Heart right ventricle (tissue), 16 donors: ENCODE results near the gene PPP1R2B. TPM values are rescaled to one million over a fixed set of nuclear protein-coding genes. Genes with fewer than 3 reads are reported as not detected.

Experiments
- ATAC-seq, 8 donors: fragments of 200-7000 bp; cut with Tn5 transposase; one replicate each; pipeline ENCODE4 v1.9.1; 2020; ENCODE audit warnings: mild to moderate bottlenecking in 8 of 8, moderate library complexity in 8 of 8, moderate number of reproducible peaks in 1 of 8
- DNase-seq, 2 donors: peaks; one replicate each; pipeline ENCODE4 v3.0.0-alpha.2; 2020
- H3K27ac ChIP-seq, 10 donors: fragments of 200-600 bp; sonication (generic) in 2 of 10; one replicate each; pipeline versions ENCODE4 v1.5.0 to v1.8.0; 2020 to 2022; ENCODE audit warnings: mild to moderate bottlenecking in 3 of 10
- H3K27me3 ChIP-seq, 7 donors: fragments of 200-600 bp; one replicate each; pipeline ENCODE4 v1.8.0; 2021 to 2022; ENCODE audit warnings: mild to moderate bottlenecking in 2 of 7
- H3K36me3 ChIP-seq, 9 donors: fragments of 200-600 bp; sonication (generic) in 1 of 9; one replicate each; pipeline versions ENCODE4 v1.5.0 to v1.8.0; 2020 to 2022; ENCODE audit warnings: mild to moderate bottlenecking in 2 of 9
- H3K4me1 ChIP-seq, 9 donors: fragments of 200-600 bp; sonication (generic) in 1 of 9; one replicate each; pipeline versions ENCODE4 v1.5.0 to v1.8.0; 2020 to 2022; ENCODE audit warnings: mild to moderate bottlenecking in 4 of 9
- H3K4me3 ChIP-seq, 10 donors: fragments of 200-600 bp; sonication (generic) in 2 of 10; one replicate each; pipeline versions ENCODE4 v1.5.0 to v1.8.0; 2020 to 2022; ENCODE audit warnings: mild to moderate bottlenecking in 7 of 10, moderate library complexity in 2 of 10
- H3K9me3 ChIP-seq, 11 donors: fragments of 200-600 bp in 10 of 11; sonication (generic) in 2 of 11; one replicate each; pipeline versions ENCODE4 v1.5.0 to v1.8.0; 2013 to 2022; ENCODE audit warnings: mild to moderate bottlenecking in 2 of 11, control low read depth in 1 of 11, moderate library complexity in 1 of 11
- WGBS, 2 donors: extraction: QIAGEN DNeasy Blood & Tissue Kit; methylation state at CpG; one replicate each; pipeline ENCODE4 v1.1.7; 2013; ENCODE audit warnings: inconsistent platforms in 1 of 2; 5-methylcytosine and 5-hydroxymethylcytosine counted together
- intact Hi-C, 10 donors: fragments of 100-400 bp; cut with DNase I; formaldehyde crosslinking; loops; one replicate each; pipeline versions ENCODE4 v1.11.1 to v1.14.2; 2022
- polyA plus RNA-seq, 2 donors: library from polyadenylated mRNA; stranded (reverse); fragments of 200-250 nt; gene quantifications; one replicate each; pipeline ENCODE4 v1.2.3, GENCODE V29; 2013
- total RNA-seq, 10 donors: library from RNA; stranded (reverse); fragmentation: NEBNext Ultra II Directional in 3 of 10; extraction: Animal tissue kit (Norgen Biotek cat#: 25700) in 3 of 10; gene quantifications; one replicate each; pipeline versions ENCODE4 v1.2.1 to v1.2.4, GENCODE V29; 2021 to 2023
- TF ChIP-seq, protein P1 (sequence below), 9 donors: fragments of 200-600 bp; sonication (generic) in 2 of 9; IDR thresholded peaks; one replicate each; pipeline versions ENCODE4 v1.5.0 to v1.8.0; 2021 to 2022; ENCODE audit warnings: antibody characterized with exemption in 9 of 9, mild to moderate bottlenecking in 5 of 9, moderate library complexity in 1 of 9
- donor health status: Arrhythmogenic right ventricular cardiomyopathy.
- donor health status: ischemic (EF 13 %, LVEDD 7.1; RV severe dilation, severe dysfunction).
- donor health status: healthy with polysubstance abuse.
- donor health status: DM: no; HTN: yes; CAD: no.
- donor health status: DM: no; HTN: no; CAD: no.
- donor health status: ischemic (EF 25% LVEDD 6.9; RV normal size, moderate dysfunction).
- donor health status: ischemic (EF 25% LVEDD 5.7; RV mildly dilated, moderate dysfunction).
- donor health status: healthy.
- donor health status: DM: yes; HTN: yes; CAD: no.
- donor health status: Ischemic cardiomyopathy.
- donor health status: ischemic (EF 35%, LVEDD 5.7; RV mildly dilated, moderate dysfunction).
- donor health status: nonischemic (EF 11% LVEDD 7.7; RV severe dilation, severe dysfunction).
- donor health status: DM: yes; HTN: yes; CAD: no.
- donor health status: PGD.
- donor health status: ischemic (EF 29% LVEDD 5.4; RV normal size, mild dysfunction).
- donor health status: nonischemic (EF 23%, LVEDD 6.1; RV moderate dilation, normal function).

PPP1R2B gene
- total and polyA plus RNA-seq, 12 donors = 0.03 to 0.16 (median 0.15) TPM; not detected in 7

DNA sequence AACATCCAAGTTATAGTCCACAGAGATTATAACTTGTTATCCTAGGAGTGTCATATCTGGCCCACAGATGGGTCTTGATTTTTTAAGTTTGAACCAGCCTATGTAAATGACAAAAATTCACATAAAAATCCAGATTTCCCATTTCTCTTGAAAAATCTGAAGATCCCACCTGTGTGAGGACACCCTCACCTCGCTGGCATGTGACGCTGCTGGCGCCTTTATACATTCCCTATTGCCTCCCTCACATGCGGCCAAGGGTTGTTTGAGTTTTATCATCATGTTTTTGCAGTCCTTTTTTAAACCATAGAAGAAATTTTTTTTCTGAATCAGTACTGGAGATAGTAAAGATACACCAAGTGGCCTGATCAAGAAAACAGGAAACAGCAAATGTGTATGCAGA, 25.9 kb upstream of the PPP1R2B start:
- DNase-seq = no peak
- H3K4me3 ChIP-seq = no peak overlapping the region
- WGBS, 2 donors = 81 to 94% methylated on average over 4 of the region's 4 CpGs
- H3K9me3 ChIP-seq = peaks cover 0 to 11% (median 0%) of the 10 kb centered on the region in 11 donors
- H3K36me3 ChIP-seq = no peaks in the 10 kb centered on the region
- intact Hi-C loops = loop anchor here in 7 of 10 donors (5.0 to 10.0 kb wide), 6 partner anchors 869 to 1679 kb away; no protein-coding TSS in a partner anchor
- TF ChIP-seq, protein P1, sequence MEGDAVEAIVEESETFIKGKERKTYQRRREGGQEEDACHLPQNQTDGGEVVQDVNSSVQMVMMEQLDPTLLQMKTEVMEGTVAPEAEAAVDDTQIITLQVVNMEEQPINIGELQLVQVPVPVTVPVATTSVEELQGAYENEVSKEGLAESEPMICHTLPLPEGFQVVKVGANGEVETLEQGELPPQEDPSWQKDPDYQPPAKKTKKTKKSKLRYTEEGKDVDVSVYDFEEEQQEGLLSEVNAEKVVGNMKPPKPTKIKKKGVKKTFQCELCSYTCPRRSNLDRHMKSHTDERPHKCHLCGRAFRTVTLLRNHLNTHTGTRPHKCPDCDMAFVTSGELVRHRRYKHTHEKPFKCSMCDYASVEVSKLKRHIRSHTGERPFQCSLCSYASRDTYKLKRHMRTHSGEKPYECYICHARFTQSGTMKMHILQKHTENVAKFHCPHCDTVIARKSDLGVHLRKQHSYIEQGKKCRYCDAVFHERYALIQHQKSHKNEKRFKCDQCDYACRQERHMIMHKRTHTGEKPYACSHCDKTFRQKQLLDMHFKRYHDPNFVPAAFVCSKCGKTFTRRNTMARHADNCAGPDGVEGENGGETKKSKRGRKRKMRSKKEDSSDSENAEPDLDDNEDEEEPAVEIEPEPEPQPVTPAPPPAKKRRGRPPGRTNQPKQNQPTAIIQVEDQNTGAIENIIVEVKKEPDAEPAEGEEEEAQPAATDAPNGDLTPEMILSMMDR (IDR thresholded peaks at IDR 0.05) = no peak
- no peak overlapping the region for H3K27ac ChIP-seq
- no peaks in the 10 kb centered on the region for H3K27me3 ChIP-seq
- ATAC-seq = no peak
- no peaks in the 10 kb centered on the region for H3K4me1 ChIP-seq

DNA sequence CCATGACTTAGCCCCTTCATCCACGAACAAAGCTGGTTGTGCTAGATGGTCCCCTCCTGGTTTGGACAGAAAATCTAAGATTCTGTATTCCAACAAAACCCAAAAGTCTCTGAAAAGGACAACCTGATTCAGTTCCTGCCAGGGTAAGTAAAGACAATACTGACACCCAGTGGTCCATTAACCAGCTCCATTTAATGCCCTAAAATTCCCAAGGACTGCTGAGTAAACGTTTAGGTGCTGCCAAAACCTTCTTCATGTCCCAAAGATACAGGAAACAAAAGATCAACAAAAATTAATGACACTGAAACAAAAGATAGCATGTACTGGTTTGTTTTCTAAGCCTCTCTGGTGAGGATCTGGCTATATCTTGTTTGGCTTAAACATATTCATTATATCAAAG, 25.3 kb upstream of the PPP1R2B start:
- intact Hi-C loops = loop anchor here in 7 of 10 donors (5.0 to 10.0 kb wide), 7 partner anchors 308 to 1680 kb away; no protein-coding TSS in a partner anchor
- Histone ChIP-seq H3K27ac (no peak overlapping the region), H3K36me3 (no peaks in the 10 kb centered on the region), H3K9me3 (peaks cover 0 to 12% (median 0%) of the 10 kb centered on the region in 11 donors), H3K4me3 (no peak overlapping the region), H3K27me3 (no peaks in the 10 kb centered on the region), H3K4me1 (no peaks in the 10 kb centered on the region)
- WGBS, 2 donors = 15 to 16% methylated on average over 2 of the region's 2 CpGs
- TF ChIP-seq, protein P1 (IDR thresholded peaks at IDR 0.05) = peak in 8 of 9 donors; percentile 5 to 66 (median 56)
- ATAC-seq (peak in 7 of 8 donors; percentile 57 to 85 (median 70)), DNase-seq (peak in 1 of 2 donors; percentile 27)

DNA sequence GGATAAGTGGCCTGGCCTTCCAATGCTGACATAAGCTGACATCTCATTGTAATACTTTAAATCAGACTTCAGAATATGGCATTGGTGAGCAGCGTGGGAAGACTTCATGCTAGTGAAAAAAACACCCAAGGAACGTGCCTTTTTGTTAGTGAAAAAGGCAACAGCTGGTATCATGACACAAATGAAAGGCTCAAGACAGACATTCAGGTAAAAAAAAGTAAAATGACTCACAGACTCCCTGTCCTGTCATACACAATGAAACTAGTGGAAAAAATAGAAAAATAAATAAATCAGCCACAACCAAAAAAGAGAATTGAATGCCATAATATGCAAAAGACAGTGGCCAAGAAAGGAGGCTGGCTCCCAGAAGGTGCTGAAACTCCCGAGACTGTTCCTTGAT, 24.4 kb upstream of the PPP1R2B start:
- no peak overlapping the region for H3K4me3 ChIP-seq
- intact Hi-C loops = loop anchor here in 6 of 10 donors (5.0 to 10.0 kb wide), 7 partner anchors 307 to 1681 kb away; no protein-coding TSS in a partner anchor
- WGBS, 2 donors = 68 to 81% methylated on average over 3 of the region's 3 CpGs
- ATAC-seq (no peak), DNase-seq (no peak)
- H3K9me3 ChIP-seq = peaks cover 0 to 12% (median 0%) of the 10 kb centered on the region in 11 donors
- H3K4me1 ChIP-seq = no peaks in the 10 kb centered on the region
- TF ChIP-seq, protein P1 (IDR thresholded peaks at IDR 0.05) = no peak
- H3K27ac ChIP-seq = no peak overlapping the region
- no peaks in the 10 kb centered on the region for H3K27me3 ChIP-seq
- H3K36me3 ChIP-seq = no peaks in the 10 kb centered on the region

DNA sequence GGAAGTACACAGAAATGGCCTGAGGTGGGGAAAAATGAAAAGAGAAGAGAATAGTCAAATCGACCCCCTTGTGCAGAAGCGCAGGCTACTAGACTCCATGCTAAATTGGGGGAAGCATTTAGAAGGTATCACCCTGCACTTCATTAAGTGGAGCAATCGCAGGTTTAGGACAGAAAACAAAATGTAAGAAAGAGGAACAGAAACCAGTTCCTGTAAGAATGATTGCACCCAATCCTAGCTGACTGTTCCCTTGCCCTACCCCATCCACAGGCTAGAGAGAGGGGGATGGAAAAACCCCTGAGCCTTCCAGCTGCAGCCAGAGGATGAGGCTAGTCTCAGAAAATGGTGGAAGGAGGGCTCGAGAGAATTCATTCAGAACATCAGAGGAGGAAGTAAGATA, 23.9 kb upstream of the PPP1R2B start:
- H3K27me3 ChIP-seq = no peaks in the 10 kb centered on the region
- no peak for DNase-seq
- H3K27ac ChIP-seq = no peak overlapping the region
- 76 to 81% methylated on average over 4 of the region's 4 CpGs for WGBS, 2 donors
- intact Hi-C loops = loop anchor here in 6 of 10 donors (5.0 to 10.0 kb wide), 7 partner anchors 306 to 1681 kb away; no protein-coding TSS in a partner anchor
- no peaks in the 10 kb centered on the region for H3K4me1 ChIP-seq
- H3K4me3 ChIP-seq = no peak overlapping the region
- no peak for ATAC-seq
- no peaks in the 10 kb centered on the region for H3K36me3 ChIP-seq
- peaks cover 0 to 12% (median 0%) of the 10 kb centered on the region in 11 donors for H3K9me3 ChIP-seq
- TF ChIP-seq, protein P1 (IDR thresholded peaks at IDR 0.05) = no peak
